ENCODE results near the gene TRAF7. TPM values are rescaled to one million over a fixed set of nuclear protein-coding genes. Genes with fewer than 3 reads are reported as not detected.

TRAF7 gene
- polyA plus RNA-seq, 1 donor from 2014 or later: 30.9 TPM

GRCh38 chr16:2186064-2186463 lies 30.5 kb downstream of the TRAF7 start:
- no peaks in the 10 kb centered on the region for H3F3A ChIP-seq (ENCODE audit: insufficient read depth, low read length, poor library complexity, severe bottlenecking)
- H3K9me2 ChIP-seq (ENCODE audit: insufficient read depth, low read length): no peaks in the 10 kb centered on the region
- H3K4me3 ChIP-seq (ENCODE audit: low read length): no peak overlapping the region
- H3K36me3 ChIP-seq (ENCODE audit: insufficient read depth, low read length): no peaks in the 10 kb centered on the region
- no peak overlapping the region for H2AFZ ChIP-seq (ENCODE audit: low read depth, low read length)
- H4K20me1 ChIP-seq (ENCODE audit: insufficient read depth): no peaks in the 10 kb centered on the region
- H3K27me3 ChIP-seq (ENCODE audit: insufficient read depth, low read depth, low read length): no peaks in the 10 kb centered on the region
- H3K9me3 ChIP-seq (ENCODE audit: low read length): no peaks in the 10 kb centered on the region
- no peak overlapping the region for H3K4me2 ChIP-seq (ENCODE audit: low read length)
- no peaks in the 10 kb centered on the region for H3K79me2 ChIP-seq (replicated peaks; ENCODE audit: insufficient read depth, low read length)
- H3K9ac ChIP-seq (ENCODE audit: low read length): no peak overlapping the region
- no peak overlapping the region for H3K27ac ChIP-seq (ENCODE audit: low read length)
- TF ChIP-seq TAF1 (IDR thresholded peaks at IDR 0.05; ENCODE audit: low read depth): no peak
- no peak for TF ChIP-seq REST (IDR thresholded peaks at IDR 0.05; ENCODE audit: borderline replicate concordance)
- TF ChIP-seq RAD21 (conservative IDR thresholded peaks at IDR 0.05): no peak
- TF ChIP-seq POLR2AphosphoS5 (IDR thresholded peaks at IDR 0.05): no peak
- no peak for TF ChIP-seq CTCF (IDR thresholded peaks at IDR 0.05; ENCODE audit: poor library complexity, severe bottlenecking)
- TF ChIP-seq SMC3 (conservative IDR thresholded peaks at IDR 0.05; ENCODE audit: poor library complexity): no peak
- no peak for TF ChIP-seq EP300 (conservative IDR thresholded peaks at IDR 0.05; ENCODE audit: poor library complexity, severe bottlenecking)
- no peak for TF ChIP-seq EZH2 (IDR thresholded peaks at IDR 0.05; ENCODE audit: borderline replicate concordance, insufficient read depth, low read length, poor library complexity, severe bottlenecking)

GRCh38 chr16:2186505-2186904 lies 30.9 kb downstream of the TRAF7 start:
- Histone ChIP-seq H3K9ac (ENCODE audit: low read length) (no peak overlapping the region), H3K4me3 (ENCODE audit: low read length) (no peak overlapping the region), H3K9me3 (ENCODE audit: low read length) (no peaks in the 10 kb centered on the region), H3K36me3 (ENCODE audit: insufficient read depth, low read length) (no peaks in the 10 kb centered on the region), H3K79me2 (replicated peaks; ENCODE audit: insufficient read depth, low read length) (no peaks in the 10 kb centered on the region), H4K20me1 (ENCODE audit: insufficient read depth) (no peaks in the 10 kb centered on the region), H3K27ac (ENCODE audit: low read length) (no peak overlapping the region), H3K9me2 (ENCODE audit: insufficient read depth, low read length) (no peaks in the 10 kb centered on the region), H3K4me2 (ENCODE audit: low read length) (no peak overlapping the region), H3F3A (ENCODE audit: insufficient read depth, low read length, poor library complexity, severe bottlenecking) (no peaks in the 10 kb centered on the region), H2AFZ (ENCODE audit: low read depth, low read length) (no peak overlapping the region), H3K27me3 (ENCODE audit: insufficient read depth, low read depth, low read length) (no peaks in the 10 kb centered on the region)
- TF ChIP-seq CTCF (IDR thresholded peaks at IDR 0.05; ENCODE audit: poor library complexity, severe bottlenecking) (no peak), MXI1 (conservative IDR thresholded peaks at IDR 0.05; ENCODE audit: poor library complexity, severe bottlenecking) (no peak), EP300 (conservative IDR thresholded peaks at IDR 0.05; ENCODE audit: poor library complexity, severe bottlenecking) (no peak), SMC3 (conservative IDR thresholded peaks at IDR 0.05; ENCODE audit: poor library complexity) (no peak), TAF1 (IDR thresholded peaks at IDR 0.05; ENCODE audit: low read depth) (no peak), RAD21 (conservative IDR thresholded peaks at IDR 0.05) (no peak), REST (IDR thresholded peaks at IDR 0.05; ENCODE audit: borderline replicate concordance) (no peak), POLR2AphosphoS5 (IDR thresholded peaks at IDR 0.05) (no peak), EZH2 (IDR thresholded peaks at IDR 0.05; ENCODE audit: borderline replicate concordance, insufficient read depth, low read length, poor library complexity, severe bottlenecking) (no peak)
